ENCODE results near the gene AP5B1.
"Not testable (repeated sequence)": the region's sequence is repeated elsewhere in the genome, so short reads cannot be mapped to it uniquely, and the experiment has no call there.

The AP5B1 gene

GRCh38 chr11:65782816-65783228 lies 2.0 kb upstream of the AP5B1 start:
- DNase-seq: no peak

GRCh38 chr11:65781962-65782815 lies 1.4 kb upstream of the AP5B1 start:
- no peak for DNase-seq

GRCh38 chr11:65781152-65781961 lies 581 bp upstream of the AP5B1 start:
- no peak for DNase-seq

GRCh38 chr11:65779919-65780769 lies 632 bp downstream of the AP5B1 start:
- DNase-seq: peak; percentile 40

GRCh38 chr11:65779669-65779918 lies 1.2 kb downstream of the AP5B1 start:
- DNase-seq: no peak

- no peak for DNase-seq
Observed at GRCh38 chr11:65778901-65779668, 1.7 kb downstream of the AP5B1 start.

GRCh38 chr11:65778431-65778900 lies 2.3 kb downstream of the AP5B1 start:
- DNase-seq: no peak

GRCh38 chr11:65777821-65778361 lies 2.9 kb downstream of the AP5B1 start:
- no peak for DNase-seq

- DNase-seq: no peak
Observed at GRCh38 chr11:65777241-65777640, 3.5 kb downstream of the AP5B1 start.

- DNase-seq: no peak
Observed at GRCh38 chr11:65776710-65777141, 4.0 kb downstream of the AP5B1 start.

GRCh38 chr11:65776196-65776595 lies 4.6 kb downstream of the AP5B1 start:
- DNase-seq: no peak

- DNase-seq: no peak
Observed at GRCh38 chr11:65774525-65775306, 6.1 kb downstream of the AP5B1 start.

- no peak for DNase-seq
Observed at GRCh38 chr11:65773784-65774411, 6.9 kb downstream of the AP5B1 start.

GRCh38 chr11:65771589-65772112 lies 9.1 kb downstream of the AP5B1 start:
- no peak for DNase-seq

- DNase-seq: no peak
Observed at GRCh38 chr11:65770951-65771567, 9.7 kb downstream of the AP5B1 start.

GRCh38 chr11:65767806-65768205 lies 13.0 kb downstream of the AP5B1 start:
- DNase-seq: not testable (repeated sequence)

- no peak for DNase-seq
Observed at GRCh38 chr11:65767406-65767805, 13.4 kb downstream of the AP5B1 start.

GRCh38 chr11:65766535-65766934 lies 14.2 kb downstream of the AP5B1 start:
- DNase-seq: no peak

GRCh38 chr11:65764434-65764833 lies 16.3 kb downstream of the AP5B1 start:
- no peak for DNase-seq

- DNase-seq: not testable (repeated sequence)
Observed at GRCh38 chr11:65762816-65763215, 18.0 kb downstream of the AP5B1 start.

Measured in NCI-H146 (cell line).